Measurements from ENCODE around the gene PHLDB2.

DNA sequence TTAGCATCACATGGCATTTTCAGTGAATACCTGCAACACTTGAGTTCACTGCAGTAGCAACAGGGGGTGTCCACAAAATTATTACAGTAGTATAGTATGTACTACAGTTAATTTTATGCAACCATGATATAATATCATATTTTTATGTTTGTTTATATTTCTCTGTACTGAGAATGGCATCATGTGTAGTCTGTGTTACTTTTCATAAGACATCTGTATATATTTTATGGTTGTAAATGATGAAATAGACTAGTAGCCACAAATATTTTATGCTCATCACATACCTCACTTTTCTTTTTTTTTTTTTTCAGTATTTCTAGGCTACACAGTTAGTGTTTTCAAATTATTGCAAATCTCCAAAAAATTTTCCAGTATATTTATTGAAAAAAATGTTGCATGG lies 22.4 kb downstream of the PHLDB2 start:
- TF ChIP-seq CTCF (conservative IDR thresholded peaks at IDR 0.05; ENCODE audit: low read depth, low read length) (no peak), BHLHE40 (IDR thresholded peaks at IDR 0.05; ENCODE audit: low read depth, low read length) (no peak), FOS (IDR thresholded peaks at IDR 0.05; ENCODE audit: low read depth, low read length) (no peak), CHD1 (IDR thresholded peaks at IDR 0.05; ENCODE audit: low read depth, low read length) (no peak), POLR2A (IDR thresholded peaks at IDR 0.05; ENCODE audit: low read depth, low read length) (no peak)

Measured in IMR-90 (cell line).